ENCODE results near the gene RBX1.
"Not testable (repeated sequence)": the region's sequence is repeated elsewhere in the genome, so short reads cannot be mapped to it uniquely, and the experiment has no call there.

The RBX1 gene

DNA sequence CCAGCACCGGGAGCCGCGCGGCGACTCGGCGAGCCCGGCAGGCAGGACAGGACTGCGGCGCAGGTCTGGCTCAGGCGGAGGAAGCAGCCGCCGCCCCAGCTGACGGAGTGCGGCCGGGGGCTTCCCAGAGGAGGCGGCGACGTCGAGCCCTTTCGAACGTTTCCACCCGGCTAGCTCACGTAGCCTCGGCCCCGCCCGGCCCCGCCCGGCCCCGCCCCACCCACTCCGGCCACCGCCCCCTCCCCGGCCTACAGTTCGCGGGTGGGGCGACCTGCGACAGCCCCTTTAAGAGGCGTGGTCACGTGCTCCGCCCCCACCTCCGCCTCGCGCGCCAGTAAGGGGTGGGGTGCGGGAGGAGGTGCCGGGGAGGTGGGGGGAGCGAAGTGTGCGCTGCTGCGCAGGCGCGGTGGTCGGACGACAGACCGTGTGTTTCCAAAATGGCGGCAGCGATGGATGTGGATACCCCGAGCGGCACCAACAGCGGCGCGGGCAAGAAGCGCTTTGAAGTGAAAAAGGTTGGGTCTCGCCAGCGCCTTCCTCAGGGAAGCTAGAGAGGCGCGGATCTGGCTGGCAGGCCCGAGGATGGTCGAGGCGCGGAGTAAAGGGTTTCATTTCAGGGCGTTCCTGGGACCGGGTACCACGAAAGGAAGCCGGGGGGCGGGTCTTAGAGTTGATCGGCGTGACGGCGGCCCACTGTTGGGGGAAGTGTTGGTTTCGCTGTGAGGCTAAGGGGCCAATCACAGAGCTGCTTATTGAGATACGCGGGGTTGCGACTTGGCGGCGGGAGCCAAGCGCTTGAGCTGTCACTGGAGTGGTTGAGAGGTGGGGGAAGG lies at the start of gene RBX1:
Gene RBX1, plus strand, starts transcription at position 417 of the 833 bp plus-strand sequence. Its CDS starts 21 bp downstream, at position 438.
- DNase-seq: peak; percentile 99

DNA sequence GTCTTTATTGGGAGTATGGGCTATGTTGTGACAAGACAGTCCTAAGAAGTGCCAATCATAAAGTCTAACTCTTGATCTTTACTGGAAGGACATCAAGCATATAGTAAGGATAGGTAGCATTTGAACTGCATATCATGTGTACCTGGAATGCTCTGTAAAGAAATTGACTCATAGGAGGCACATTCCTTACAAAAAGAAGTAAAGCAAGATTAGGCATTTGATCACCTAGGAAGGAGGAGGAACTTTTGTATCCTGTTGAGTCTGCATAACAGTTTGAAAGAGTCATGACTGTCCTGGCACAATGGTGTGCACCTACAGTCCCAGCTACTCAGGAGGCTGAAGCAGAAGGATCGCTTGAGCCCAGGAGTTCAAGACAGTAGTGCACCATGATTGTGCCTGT lies 47.1 kb upstream of the RBX1 start:
- DNase-seq: no peak

DNA sequence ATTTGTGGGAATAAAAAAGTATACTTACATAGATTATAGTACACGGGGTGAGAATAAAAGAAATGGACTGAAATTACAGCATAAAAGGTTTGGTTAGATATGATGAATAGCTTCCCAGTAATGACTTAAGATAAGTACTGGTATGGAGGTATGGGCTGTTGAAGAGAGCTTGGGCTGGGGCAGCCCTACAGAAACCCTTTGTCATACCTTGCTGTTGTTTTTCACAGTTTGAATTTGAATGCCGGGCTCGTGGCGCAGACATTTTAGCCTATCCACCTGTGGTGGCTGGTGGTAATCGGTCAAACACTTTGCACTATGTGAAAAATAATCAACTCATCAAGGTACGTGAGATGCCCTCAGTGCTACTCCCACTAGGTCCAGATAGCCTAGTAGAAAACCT lies 42.3 kb upstream of the RBX1 start:
- no peak for DNase-seq

DNA sequence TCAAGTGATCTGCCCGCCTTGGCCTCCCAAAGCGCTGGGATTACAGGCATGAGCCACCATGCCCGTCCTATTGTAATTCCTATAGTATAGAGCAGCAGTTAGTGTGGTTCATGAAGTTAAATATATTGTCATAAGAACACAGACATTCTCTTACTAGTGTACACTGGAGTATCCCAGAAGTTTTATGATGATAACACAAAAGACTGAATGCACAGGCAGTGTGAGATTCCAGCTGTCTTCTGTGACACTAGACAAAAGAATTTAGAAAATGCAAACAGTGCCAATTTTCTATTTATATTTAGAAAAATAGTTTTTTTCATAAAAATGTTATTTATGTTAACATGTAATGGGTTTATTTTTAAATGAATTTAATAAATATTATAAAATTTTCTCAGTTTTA lies 39.4 kb upstream of the RBX1 start:
- DNase-seq: no peak

DNA sequence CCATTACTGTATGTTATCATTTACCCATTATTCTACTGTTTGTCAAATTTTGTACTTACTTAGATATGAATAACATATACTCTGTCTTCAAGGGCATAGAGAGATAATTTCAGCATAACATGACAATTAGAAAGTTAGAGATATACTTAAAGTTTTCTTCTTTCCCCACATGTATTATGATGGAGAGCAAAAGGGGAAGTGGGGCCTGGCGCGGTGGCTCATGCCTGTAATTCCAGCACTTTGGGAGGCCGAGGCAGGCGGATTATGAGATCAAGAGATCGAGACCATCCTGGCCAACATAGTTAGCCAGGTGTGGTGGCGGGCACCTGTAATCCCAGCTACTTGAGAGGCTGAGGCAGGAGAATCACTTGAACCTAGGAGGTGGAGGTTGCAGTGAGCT lies 38.2 kb upstream of the RBX1 start:
- not testable (repeated sequence) for DNase-seq

DNA sequence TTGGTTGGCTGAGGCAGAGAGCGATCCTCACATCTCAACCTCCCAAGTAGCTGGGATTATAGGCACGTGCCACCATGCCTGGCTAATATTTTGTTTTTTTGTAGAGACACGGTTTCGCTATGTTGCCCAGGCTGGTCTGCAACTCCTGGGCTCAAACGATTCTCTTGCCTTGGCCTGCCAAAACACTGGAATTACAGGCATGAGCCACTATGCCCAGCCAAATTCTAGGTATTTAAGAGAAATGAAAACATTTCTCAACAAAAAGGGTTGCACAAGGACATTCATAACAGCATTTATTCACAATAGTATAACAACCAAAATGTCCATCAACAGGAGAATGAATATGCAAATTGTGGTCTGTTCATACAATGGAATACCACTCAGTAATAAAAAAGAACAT lies 31.7 kb upstream of the RBX1 start:
- no peak for DNase-seq

DNA sequence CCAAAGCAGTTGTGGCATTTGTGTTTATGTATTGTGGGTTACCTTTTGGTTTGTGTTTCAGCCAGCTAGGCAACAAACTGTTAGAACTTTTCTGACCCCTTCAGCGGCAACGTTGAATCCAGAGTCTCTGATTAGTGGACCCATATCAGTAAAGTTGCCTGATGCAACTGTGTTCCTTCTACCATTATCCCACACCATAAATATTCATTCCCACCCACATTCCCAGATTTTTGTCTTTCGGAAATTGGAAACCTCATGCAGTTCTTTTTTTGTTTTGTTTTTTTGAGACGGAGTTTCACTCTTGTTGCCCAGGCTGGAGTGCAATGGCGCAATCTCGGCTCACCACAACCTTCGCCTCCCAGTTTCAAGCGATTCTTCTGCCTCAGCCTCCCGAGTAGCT lies 30.7 kb upstream of the RBX1 start:
- DNase-seq: no peak

DNA sequence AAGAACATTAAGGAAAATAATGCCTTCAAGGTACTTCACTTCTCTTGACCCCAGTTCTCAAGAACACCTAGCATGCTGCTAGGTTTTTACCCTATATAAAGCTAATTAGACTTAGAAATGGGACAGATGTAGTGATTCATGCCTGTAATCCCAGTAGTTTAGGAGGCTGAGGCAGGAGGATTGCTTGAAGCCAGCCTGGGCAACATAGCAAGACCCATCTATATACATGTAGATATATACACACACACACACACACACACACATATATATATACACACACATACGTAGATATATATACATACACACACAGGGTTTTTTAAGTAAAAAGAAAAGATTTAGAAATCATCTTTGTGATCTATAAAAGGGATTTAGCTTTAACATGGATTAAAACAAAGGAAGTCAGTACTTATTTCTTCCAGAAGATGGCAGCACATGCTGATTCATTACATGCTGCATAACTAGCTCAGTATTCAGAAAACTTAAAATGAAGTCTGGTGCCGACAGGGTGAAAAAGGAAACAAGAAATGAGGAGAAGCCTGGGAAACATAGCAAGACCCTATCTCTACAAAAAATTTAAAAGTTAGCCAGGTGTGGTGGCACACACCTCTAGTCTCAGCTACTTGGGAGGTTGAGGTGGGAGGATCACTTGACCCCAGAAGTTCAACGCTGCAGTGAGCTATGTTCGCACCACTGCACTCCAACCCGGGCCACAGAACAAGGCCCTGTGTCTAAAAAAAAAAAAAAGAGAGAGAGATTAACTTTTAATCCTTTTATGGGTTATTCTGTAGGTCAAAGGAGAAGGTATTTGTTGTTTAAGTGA lies 28.5 kb upstream of the RBX1 start:
- DNase-seq: no peak

DNA sequence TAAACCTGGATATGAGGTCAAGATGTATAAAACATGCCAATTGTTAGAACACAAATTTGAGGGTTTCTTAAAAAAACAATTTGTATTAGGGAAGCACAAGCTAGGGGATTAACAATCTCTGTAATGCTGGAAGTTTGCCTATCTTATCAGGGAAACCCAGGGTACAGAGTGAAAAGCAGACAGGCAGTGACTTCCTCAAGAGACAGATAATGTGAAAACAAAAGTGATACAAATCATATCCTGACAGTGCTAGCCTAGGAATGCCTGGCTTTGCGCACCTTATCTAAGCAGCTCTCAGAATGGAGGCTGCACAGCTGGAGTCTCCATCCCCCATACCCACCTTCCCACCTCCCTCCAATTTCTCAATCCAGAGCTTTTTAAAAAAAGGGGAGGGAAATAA lies 22.5 kb upstream of the RBX1 start:
- no peak for DNase-seq

DNA sequence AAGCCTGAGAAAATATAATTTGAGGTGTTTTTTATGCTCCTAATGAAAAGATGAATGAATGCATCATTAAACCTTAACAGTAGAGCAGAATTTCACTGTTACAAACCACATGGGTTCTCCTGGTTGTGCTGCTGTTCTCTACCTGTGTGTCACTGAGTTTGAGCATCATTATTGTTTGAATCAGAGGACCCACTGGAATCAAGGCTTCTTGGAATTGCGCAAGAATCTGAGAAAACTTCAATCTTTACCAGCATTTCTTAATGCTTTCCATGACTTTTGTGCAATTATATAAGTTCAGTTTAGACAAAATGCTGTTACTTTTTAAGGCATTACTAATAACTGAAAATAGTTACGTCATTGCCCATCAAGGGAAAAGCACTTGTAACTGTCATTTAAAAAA lies 18.8 kb upstream of the RBX1 start:
- DNase-seq: no peak

DNA sequence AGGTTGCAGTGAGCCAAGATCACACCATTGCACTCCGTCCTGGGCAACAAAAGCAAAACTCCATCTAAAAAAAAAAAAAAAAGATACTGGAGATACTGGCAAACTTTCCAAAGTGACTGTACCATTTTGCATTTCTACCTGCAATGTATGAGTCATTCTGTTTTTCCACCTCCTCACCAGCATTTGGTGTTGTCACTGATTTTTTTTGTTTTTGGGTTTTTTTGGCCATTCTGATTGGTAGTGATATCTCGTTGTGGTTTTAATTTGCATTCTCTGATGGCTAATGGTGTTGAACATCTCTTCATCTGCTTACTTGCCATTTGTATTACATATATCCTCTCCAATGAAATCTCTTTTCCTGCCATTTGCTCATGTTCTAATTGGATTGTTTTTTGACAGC lies 12.0 kb upstream of the RBX1 start:
- no peak for DNase-seq

DNA sequence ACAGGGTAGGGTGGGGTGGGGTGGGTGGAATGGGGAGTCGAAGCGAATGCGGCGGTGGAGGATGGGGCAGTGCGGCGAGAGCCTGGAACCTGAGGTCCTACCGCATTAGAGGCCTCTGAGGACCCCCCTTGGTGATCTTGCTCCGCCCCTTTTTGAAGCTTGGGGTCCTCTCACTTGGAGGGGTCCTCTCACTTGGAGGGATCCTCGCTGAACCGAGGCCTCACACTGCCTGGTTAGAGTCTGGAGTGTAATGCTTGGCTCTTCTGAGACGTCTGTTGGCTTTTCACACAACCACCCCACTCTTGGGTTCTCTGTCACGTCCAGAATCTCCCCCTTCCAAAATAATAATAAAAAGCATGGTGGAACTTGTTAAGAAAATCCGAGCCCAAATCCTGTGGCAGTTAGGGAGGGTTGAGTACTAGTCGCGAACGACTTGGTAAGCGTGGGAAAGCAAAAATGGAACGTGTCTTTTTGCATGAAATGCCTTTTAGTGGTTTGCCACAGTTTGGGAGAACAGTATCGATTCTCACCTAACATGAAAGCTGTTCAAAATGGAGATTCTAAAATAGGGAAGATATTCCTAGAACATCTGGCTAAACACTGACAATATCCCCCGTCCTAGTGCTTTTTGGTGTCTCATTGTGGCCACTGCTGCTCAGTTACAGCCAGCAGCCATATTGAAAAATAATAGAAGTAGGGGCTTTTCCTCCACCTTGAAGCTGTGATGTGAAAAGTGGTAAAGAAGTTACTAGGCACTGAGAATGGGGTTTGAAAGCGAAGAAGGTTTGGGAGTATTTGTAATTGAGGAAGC lies 822 bp downstream of the RBX1 start:
- no peak for DNase-seq

DNA sequence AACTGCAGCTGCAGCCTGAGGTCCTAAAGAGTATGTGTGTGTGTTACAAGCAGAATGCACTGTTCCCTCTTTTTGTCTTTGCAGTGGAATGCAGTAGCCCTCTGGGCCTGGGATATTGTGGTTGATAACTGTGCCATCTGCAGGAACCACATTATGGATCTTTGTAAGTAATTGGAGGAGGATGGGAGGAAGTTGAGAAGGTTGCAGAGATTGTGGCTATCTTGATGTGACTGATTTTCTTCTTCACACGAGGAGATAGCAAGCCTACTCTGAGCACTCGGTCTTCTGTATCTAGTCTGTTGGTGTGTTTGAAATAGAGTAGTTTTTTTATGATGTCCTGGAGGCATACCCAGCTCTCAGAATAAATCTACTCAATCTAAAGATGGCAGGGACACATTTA lies 2.3 kb downstream of the RBX1 start:
- DNase-seq: no peak

DNA sequence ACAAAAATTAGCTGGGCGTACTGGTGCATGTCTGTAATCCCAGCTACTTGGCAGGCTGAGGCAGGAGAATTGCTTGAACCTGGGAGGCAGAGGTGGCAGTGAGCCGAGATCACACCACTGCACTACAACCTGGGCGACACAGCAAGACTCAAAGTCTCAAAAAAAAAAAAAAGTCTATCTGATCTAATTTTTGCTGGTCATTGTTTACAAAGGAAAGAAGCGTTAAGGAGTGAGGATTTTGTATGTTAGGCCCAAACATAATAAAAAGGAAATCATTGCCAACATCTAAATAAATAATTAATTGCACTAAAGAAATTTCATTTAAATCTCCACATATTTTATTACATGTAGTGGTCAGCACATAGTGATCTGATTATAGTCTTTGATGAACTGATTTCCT lies 2.9 kb downstream of the RBX1 start:
- DNase-seq: no peak

DNA sequence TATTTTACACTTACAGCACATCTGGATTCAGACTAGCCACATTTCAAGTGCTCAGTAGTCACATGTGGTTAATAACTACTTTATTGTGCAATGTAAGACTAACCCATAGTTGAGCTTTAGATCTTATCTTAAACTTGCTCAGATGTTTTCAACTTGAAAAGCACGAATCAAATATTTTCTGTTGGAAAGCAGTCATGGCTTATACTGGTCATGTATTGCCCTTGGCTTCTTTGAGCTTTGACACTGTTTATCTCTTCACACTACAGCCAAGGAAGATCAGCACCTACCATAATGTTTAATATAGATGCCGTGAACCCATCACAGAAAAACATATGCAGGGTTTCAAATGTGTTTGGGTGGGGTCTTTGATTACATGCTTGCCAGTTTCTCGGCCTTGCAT lies 4.4 kb downstream of the RBX1 start:
- no peak for DNase-seq

DNA sequence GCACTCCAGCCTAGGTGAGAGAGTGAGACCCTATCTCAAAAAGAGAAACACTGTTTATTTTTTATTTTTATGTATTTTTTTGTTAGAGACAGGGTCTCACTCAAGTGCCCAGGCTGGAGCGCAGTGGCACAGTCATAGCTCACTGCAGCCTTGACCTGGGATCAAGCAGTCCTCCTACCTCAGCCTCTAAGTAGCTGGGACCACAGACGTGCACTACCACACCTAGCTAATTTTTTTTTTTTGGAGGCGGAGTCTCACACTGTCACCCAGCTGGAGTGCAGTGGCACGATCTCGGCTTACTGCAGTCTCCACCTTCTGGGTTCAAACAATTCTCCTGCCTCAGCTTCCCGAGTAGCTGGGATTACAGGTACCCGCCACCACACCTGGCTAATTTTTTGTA lies 6.4 kb downstream of the RBX1 start:
- DNase-seq: no peak

DNA sequence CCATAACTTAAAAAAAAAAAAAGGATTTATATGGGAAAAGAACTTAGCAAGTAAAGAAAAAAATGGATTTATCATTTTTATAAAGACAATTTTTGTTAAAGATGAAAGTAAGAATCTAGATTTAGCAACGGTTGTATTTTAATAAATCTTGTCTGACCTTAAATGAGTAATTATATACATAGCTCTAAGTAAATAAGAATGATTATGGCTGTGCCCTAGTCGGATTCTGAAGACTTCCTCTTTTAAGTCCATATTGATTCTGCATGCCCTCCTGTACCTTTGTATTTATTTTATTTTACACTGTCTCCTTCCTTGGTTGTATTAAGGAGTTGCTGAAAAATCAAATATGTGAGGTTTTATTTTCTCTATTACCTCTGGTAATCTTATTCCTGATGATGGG lies 7.1 kb downstream of the RBX1 start:
- DNase-seq: no peak

DNA sequence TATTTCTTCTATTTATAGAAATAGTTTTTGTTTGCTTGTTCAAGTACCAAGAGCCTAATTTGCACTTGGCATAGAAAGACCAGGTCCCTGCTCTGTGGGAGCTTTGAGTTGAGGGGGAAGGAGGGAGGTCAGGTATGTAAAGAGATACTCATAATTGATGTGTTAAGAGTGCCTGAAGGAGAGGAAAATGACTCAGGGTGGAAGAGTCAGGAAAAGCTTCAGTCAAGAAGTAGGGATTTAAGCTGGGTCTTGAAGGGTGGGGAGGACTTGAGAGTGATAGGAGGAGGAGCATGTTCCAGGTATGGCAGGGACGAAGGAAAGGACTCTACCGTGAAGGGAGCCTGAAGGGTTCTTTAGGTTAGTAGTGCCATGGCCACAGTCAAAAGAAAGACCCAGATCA lies 9.0 kb downstream of the RBX1 start:
- no peak for DNase-seq

DNA sequence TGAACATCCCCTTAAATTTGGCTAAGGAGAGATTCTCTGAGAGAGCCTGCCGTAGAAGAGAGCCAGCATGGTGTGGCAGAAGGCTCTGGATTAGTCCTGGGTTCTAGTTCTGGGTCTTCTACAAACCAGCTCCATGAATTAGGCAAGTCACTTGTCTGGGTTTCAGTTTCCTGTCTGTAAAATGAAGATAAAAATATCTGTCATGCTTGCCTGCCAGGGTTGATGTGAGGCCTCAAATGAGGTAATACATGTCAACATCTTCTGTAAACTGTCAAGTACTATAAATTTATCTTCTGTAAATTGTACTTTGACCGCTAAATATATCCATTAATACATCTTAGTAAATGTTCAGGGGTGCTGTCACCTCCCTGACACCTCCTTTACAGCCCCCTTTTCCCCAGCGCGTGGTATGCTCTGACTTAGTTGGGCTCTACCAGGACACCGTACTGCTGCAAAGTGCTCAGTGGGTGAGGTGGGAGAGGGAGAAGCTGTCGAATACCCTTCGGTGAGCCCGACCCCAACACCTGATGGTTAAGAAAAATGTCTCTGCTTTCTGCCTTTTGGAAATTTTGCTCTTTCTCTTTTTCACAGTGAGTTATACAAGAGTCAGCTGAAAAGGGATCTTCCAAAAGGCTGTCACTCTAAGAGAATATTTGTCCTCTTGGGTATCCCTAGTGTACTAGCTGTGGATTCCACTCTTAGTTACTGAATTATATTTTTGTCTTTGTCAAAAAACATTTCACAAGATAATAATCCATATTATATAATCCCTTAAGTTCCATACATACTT lies 15.0 kb downstream of the RBX1 start:
- no peak for DNase-seq

DNA sequence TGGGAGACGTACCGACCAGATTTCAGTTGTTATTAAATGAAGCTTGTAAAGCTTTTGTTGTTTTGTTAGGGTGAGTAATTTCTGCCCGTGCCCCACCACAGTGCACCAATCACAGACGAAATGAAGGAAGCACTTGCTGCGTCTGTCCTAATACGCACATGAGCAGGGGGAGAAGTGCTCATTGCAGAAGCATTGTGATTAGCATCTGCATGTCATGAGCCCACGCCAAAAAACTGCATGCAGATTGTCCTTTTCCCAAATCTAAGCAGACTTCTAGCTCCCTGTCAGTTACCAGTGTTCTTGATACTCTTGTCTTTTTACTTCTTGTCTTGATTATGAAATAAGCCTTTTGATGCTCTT lies 15.5 kb downstream of the RBX1 start:
- DNase-seq: peak; percentile 22

DNA sequence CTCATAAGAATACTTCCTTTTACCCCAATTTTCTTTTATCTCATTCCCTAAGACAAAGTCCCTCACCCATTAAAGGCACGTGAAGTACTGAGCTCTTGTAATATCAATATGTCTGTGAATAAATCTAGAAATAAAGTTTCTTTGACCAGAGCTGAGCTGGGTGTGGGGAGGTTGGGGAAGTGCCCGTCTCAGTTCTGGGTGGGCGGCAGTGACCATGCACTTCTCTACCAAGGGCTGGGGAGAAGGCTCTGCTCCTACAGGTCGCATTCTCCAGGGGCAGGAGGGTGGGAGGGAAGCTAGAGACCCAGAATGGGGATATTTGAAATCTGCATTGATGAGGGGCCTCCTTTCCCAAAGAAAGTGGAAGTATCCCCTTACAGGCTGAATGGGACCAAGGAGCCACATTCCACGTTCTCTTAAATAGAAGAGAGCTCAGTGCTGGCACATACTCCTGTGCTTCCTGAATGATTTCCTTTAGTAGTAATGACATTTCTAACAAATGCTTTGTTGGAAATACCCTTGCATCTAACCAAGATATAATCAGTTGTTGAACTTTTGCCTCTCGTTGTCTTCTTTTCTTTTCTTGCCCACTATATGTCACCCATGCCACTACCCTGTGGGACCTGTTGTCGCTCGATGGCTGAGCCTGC lies 16.1 kb downstream of the RBX1 start:
- no peak for DNase-seq

DNA sequence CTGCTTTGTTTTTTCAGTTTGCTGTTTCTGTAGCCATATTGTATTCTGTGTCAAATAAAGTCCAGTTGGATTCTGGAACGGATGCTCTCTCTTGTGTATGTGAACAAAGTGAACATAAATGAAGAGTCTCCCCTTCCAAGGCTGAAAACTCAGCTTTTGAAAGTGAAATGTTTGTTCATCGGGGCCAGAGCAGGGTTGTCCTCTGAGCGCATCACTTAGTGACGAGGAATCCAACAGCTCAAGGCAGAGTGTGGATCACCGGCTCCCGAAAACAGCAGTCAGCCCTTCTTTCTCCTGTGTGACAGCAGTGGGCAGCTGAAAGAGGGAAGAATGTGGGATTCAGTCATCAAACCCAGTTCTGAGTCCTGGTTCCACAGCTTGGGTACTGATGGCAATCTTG lies 21.4 kb downstream of the RBX1 start:
- no peak for DNase-seq
